GM19438 (cell line): ENCODE data around the gene FOXE1.

ENCODE experiments used
- ATAC-seq: cut with Tn5 transposase; IDR thresholded peaks from one replicate; pipeline ENCODE4 v1.9.1; 2021; ENCODE audit warnings: low read depth; ENCODE audit not compliant: unreplicated experiment

Gene FOXE1

GRCh38 chr9:97853056-97853843 is at the start of gene FOXE1:
TSS of gene FOXE1 (plus strand) at chr9:97853226. CDS start at chr9:97853915, 689 bp downstream.
- no peak for ATAC-seq

GRCh38 chr9:97804059-97804365 is 49.0 kb upstream of the FOXE1 start:
- ATAC-seq, result no peak

GRCh38 chr9:97806721-97807120 is 46.3 kb upstream of the FOXE1 start:
- ATAC-seq, result no peak

GRCh38 chr9:97807681-97808080 is 45.3 kb upstream of the FOXE1 start:
- no peak for ATAC-seq

- ATAC-seq, result no peak
Observed at GRCh38 chr9:97808415-97808814, 44.6 kb upstream of the FOXE1 start.

- ATAC-seq, result no peak
Observed at GRCh38 chr9:97808972-97809371, 44.1 kb upstream of the FOXE1 start.

- ATAC-seq, result no peak
Observed at GRCh38 chr9:97809666-97810344, 43.2 kb upstream of the FOXE1 start.

- no peak for ATAC-seq
Observed at GRCh38 chr9:97811533-97812246, 41.3 kb upstream of the FOXE1 start.

GRCh38 chr9:97812247-97812543 is 40.8 kb upstream of the FOXE1 start:
- no peak for ATAC-seq

- ATAC-seq, result no peak
Observed at GRCh38 chr9:97813072-97813471, 40.0 kb upstream of the FOXE1 start.

- no peak for ATAC-seq
Observed at GRCh38 chr9:97819735-97820134, 33.3 kb upstream of the FOXE1 start.

GRCh38 chr9:97820373-97820772 is 32.7 kb upstream of the FOXE1 start:
- ATAC-seq, result no peak

GRCh38 chr9:97830884-97831829 is 21.9 kb upstream of the FOXE1 start:
- no peak for ATAC-seq

GRCh38 chr9:97831843-97832636 is 21.0 kb upstream of the FOXE1 start:
- ATAC-seq, result no peak

GRCh38 chr9:97840521-97840920 is 12.5 kb upstream of the FOXE1 start:
- ATAC-seq, result no peak

GRCh38 chr9:97842960-97843359 is 10.1 kb upstream of the FOXE1 start:
- ATAC-seq, result no peak

- no peak for ATAC-seq
Observed at GRCh38 chr9:97845130-97845529, 7.9 kb upstream of the FOXE1 start.

GRCh38 chr9:97845763-97846162 is 7.3 kb upstream of the FOXE1 start:
- ATAC-seq, result no peak

GRCh38 chr9:97846347-97846746 is 6.7 kb upstream of the FOXE1 start:
- ATAC-seq, result no peak
